GM12878 (cell line): ENCODE results near the gene EPGN.

Experiments
- CREB1 ChIP-seq: IDR thresholded peaks from 2 replicates; pipeline ENCODE4 v1.6.1; 2012; ENCODE audit warnings: low read depth, mild to moderate bottlenecking, inconsistent platforms
- ETV6 ChIP-seq, 2 experiments: fragments of 450-650 bp in 1 of 2; IDR thresholded peaks in 1 of 2; conservative IDR thresholded peaks in 1 of 2; 2 replicates each; pipeline ENCODE4 v1.6.1; 2014; ENCODE audit warnings: antibody characterized with exemption in 1 of 2, borderline replicate concordance in 1 of 2, low read depth in 1 of 2, mild to moderate bottlenecking in 1 of 2, moderate library complexity in 1 of 2
- NFYA ChIP-seq: IDR thresholded peaks from 2 replicates; pipeline ENCODE4 v1.6.1; 2011; ENCODE audit warnings: low read depth, mild to moderate bottlenecking, low read length, improper control_type of control experiment, borderline replicate concordance
- RAD21 ChIP-seq: IDR thresholded peaks from 2 replicates; pipeline ENCODE4 v1.6.1; 2011; ENCODE audit warnings: mild to moderate bottlenecking, low read depth, low read length, moderate library complexity; ENCODE audit not compliant: insufficient read depth
- TARDBP ChIP-seq: IDR thresholded peaks from 2 replicates; pipeline ENCODE4 v1.6.1; 2016; ENCODE audit warnings: borderline replicate concordance
- TF ChIP-seq, protein P1 (sequence below), 3 experiments: IDR thresholded peaks in 2 of 3; conservative IDR thresholded peaks in 1 of 3; 2 replicates each; pipeline ENCODE4 v1.5.1; 2011; ENCODE audit warnings: low read depth in 3 of 3, low read length in 3 of 3, mild to moderate bottlenecking in 3 of 3, control low read depth in 2 of 3, moderate library complexity in 2 of 3, inconsistent platforms in 1 of 3, mixed read lengths in 1 of 3; ENCODE audit not compliant: control insufficient read depth in 2 of 3, insufficient read depth in 1 of 3; ENCODE audit errors: extremely low read depth in 1 of 3

DNA sequence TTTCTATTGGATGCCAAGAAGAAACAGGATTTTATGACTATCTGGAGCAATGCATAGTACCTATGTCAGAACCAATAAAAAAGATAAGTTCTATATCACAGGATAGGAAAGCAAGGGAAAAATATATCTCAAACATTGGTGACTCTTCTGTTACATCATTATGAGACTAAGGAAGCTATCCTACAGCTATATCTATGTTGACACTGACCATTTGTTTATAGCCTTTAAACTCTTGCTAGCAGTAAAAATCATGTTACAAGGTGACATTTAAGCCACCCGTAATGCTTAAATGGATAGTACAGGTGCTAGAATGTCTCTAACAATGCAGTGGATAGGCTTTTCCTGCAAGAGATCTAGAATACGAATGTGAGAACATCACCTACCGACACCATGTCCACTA lies 28.6 kb upstream of the EPGN start:
- TF ChIP-seq RAD21 (no peak), NFYA (no peak), ETV6 (conservative IDR thresholded peaks at IDR 0.05 in 1 of 2, IDR thresholded peaks at IDR 0.05 in 1 of 2; ENCODE audit: borderline replicate concordance in 1 of 2, low read depth in 1 of 2) (no peak), TARDBP (no peak), CREB1 (no peak)
- TF ChIP-seq, protein P1, sequence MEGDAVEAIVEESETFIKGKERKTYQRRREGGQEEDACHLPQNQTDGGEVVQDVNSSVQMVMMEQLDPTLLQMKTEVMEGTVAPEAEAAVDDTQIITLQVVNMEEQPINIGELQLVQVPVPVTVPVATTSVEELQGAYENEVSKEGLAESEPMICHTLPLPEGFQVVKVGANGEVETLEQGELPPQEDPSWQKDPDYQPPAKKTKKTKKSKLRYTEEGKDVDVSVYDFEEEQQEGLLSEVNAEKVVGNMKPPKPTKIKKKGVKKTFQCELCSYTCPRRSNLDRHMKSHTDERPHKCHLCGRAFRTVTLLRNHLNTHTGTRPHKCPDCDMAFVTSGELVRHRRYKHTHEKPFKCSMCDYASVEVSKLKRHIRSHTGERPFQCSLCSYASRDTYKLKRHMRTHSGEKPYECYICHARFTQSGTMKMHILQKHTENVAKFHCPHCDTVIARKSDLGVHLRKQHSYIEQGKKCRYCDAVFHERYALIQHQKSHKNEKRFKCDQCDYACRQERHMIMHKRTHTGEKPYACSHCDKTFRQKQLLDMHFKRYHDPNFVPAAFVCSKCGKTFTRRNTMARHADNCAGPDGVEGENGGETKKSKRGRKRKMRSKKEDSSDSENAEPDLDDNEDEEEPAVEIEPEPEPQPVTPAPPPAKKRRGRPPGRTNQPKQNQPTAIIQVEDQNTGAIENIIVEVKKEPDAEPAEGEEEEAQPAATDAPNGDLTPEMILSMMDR (IDR thresholded peaks at IDR 0.05 in 2 of 3, conservative IDR thresholded peaks at IDR 0.05 in 1 of 3; ENCODE audit: control insufficient read depth in 2 of 3, extremely low read depth in 1 of 3, insufficient read depth in 1 of 3, low read depth in 3 of 3, low read length in 3 of 3): no peak
